AG09319 (cell line): Measurements from ENCODE around the gene PCSK5.
A peak's percentile ranks its signal among the peaks of the same experiment; 100 is the strongest.
"Not testable (repeated sequence)": the region's sequence is repeated elsewhere in the genome, so short reads cannot be mapped to it uniquely, and the experiment has no call there.

Experiments
- DNase-seq: peaks from one replicate; pipeline ENCODE4 v3.0.0-alpha.2; 2010; ENCODE audit warnings: low read depth; ENCODE audit errors: extremely low read depth
- CTCF ChIP-seq: IDR thresholded peaks from 2 replicates; pipeline ENCODE4 v1.5.1; 2011; ENCODE audit warnings: low read depth, mild to moderate bottlenecking, inconsistent platforms, low read length, moderate library complexity

The PCSK5 gene

GRCh38 chr9:75855509-75855908 is 35.0 kb upstream of the PCSK5 start:
- TF ChIP-seq CTCF: peak; percentile 21
- no peak for DNase-seq

GRCh38 chr9:75858497-75859092 is 31.9 kb upstream of the PCSK5 start:
- DNase-seq: no peak
- no peak for TF ChIP-seq CTCF

GRCh38 chr9:75864266-75864665 is 26.2 kb upstream of the PCSK5 start:
- DNase-seq: no peak
- no peak for TF ChIP-seq CTCF

- DNase-seq: peak; percentile 11
- peak; percentile 79 for TF ChIP-seq CTCF
These were observed 24.1 kb upstream of the PCSK5 start for GRCh38 chr9:75866273-75866871.

- not testable (repeated sequence) for DNase-seq
These were observed 21.9 kb upstream of the PCSK5 start for GRCh38 chr9:75868526-75868925.

- TF ChIP-seq CTCF: no peak
- DNase-seq: no peak
These were observed 21.2 kb upstream of the PCSK5 start for GRCh38 chr9:75869236-75869635.

GRCh38 chr9:75870450-75870849 is 20.0 kb upstream of the PCSK5 start:
- no peak for DNase-seq
- TF ChIP-seq CTCF: no peak

- no peak for TF ChIP-seq CTCF
- DNase-seq: no peak
These were observed 18.8 kb upstream of the PCSK5 start for GRCh38 chr9:75871624-75872023.
